Left forelimb (tissue), 1 donor: Measurements from ENCODE around the gene VIPR1.

Experiments used
- DNase-seq: peaks from one replicate; pipeline ENCODE4 v3.0.0-alpha.2; 2018; ENCODE audit warnings: low spot score

Gene VIPR1

GRCh38 chr3:42502429-42503250, at the start of gene VIPR1:
Gene VIPR1, plus strand, starts transcription at chr3:42502643. Its CDS starts 93 bp downstream, at chr3:42502736.
- DNase-seq: peak; percentile 62

DNA sequence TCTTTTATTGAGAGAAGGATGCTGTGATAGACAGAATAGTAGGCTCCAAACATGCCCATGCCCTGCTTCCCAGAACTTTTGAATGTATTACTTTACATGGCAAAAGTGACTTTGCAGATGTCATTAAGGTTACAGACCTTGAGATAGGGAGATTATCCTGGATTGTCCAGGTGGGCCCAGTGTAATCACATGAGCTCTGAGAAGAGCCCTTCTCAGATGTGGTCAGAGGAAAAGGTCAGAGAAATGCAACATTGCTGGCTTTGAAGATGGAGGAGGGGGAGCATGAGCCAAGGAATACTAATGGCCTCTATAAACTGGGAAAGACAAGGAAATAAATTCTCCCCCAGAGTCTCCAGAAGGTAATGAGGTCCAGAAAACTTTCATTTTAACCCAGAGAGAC, 46.2 kb upstream of the VIPR1 start:
- DNase-seq: no peak

GRCh38 chr3:42459151-42459550, 43.3 kb upstream of the VIPR1 start:
- no peak for DNase-seq

DNA sequence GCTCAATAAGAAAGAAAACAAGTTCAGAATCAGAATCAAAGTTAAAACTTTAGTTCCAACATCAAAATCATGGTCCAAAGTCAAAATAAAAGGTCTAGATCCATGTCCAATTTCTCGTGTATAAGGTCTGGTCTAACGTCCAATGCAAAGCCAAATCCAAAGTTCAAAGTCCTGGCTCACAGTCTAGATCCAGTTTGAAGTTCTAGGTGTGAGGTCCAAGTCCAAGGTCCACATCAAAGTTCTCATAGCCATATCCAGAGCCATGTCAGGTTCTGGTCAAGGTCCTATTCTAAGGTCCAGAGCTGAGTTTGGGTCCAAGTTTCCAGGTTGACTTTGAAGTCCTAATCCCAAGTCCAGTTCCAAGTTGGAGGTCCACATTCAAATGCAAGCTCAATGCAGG, 40.7 kb upstream of the VIPR1 start:
- no peak for DNase-seq

DNA sequence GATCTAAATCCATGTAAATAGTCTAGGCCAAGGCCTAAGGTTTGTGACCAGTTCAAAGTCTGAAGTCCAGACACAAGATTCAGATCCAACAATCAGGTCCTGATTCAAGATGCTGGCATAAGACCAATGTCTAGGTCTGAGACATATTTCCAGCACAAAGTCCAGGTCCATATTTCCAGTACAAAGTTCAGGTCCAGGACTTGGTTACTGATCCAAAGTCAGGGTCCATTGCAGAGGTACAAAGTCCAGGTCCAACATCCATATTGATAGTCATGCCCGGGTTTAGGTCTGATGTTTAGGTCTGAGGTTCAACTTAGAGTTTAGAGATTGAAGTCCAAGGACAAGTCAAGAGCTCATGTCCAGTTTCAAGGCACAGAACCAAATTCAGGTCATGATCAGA, 39.4 kb upstream of the VIPR1 start:
- DNase-seq: no peak

- DNase-seq: no peak
These were observed 34.3 kb upstream of the VIPR1 start for GRCh38 chr3:42468111-42468510.

- no peak for DNase-seq
These were observed 29.9 kb upstream of the VIPR1 start for GRCh38 chr3:42472555-42472954.

- no peak for DNase-seq
These were observed 29.1 kb upstream of the VIPR1 start for GRCh38 chr3:42473083-42473932.

- no peak for DNase-seq
These were observed 26.0 kb upstream of the VIPR1 start for GRCh38 chr3:42476225-42477125.

- no peak for DNase-seq
These were observed 24.7 kb upstream of the VIPR1 start for GRCh38 chr3:42477696-42478095.

GRCh38 chr3:42478830-42479229, 23.6 kb upstream of the VIPR1 start:
- DNase-seq: no peak

DNA sequence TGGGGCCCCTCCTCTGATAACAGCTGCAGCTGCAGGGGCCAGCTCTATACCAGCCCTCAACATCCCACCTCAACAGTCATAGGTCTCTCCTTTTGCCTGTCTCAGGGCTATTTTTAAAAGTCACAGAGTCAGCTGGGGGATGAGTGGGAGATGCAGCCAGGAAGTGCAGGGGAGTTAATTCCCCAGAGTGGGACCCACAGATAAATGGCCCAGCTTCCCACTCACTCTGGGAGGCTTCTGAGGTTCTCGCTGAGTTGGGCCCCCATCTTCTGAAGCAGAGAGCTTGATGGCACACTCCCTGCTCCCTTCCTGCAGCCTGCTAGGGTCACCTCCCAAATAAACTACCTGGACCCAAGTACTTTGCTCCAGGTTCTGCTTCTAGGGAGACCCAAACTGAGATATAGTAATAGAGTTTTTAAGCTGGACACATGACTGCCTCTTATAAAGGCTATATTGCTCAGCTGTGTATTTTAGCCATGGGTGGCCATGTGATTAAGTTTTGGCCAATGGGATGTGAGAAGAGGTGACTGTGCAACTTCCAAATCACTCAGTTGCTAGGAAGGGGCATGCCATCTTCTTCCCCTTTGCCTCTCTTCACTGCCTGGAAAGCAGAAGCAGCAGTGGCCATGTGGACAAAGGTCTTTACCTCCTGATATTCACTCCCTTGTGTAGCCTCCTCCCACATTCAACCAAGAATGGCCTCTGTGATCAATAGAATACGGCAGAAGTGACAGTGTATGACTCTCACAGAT, 15.5 kb upstream of the VIPR1 start:
- DNase-seq: no peak

GRCh38 chr3:42488687-42489086, 13.8 kb upstream of the VIPR1 start:
- DNase-seq: no peak

GRCh38 chr3:42489116-42489936, 13.1 kb upstream of the VIPR1 start:
- DNase-seq: no peak

GRCh38 chr3:42489937-42490227, 12.6 kb upstream of the VIPR1 start:
- DNase-seq: no peak

GRCh38 chr3:42490243-42490642, 12.2 kb upstream of the VIPR1 start:
- DNase-seq: no peak

- DNase-seq: no peak
These were observed 10.4 kb upstream of the VIPR1 start for GRCh38 chr3:42491881-42492507.

- DNase-seq: no peak
These were observed 9.8 kb upstream of the VIPR1 start for GRCh38 chr3:42492508-42493080.

- no peak for DNase-seq
These were observed 9.2 kb upstream of the VIPR1 start for GRCh38 chr3:42493126-42493797.
